Choroid plexus epithelial cell (primary cell): ENCODE data around the gene PLCB1.

Source experiments
- DNase-seq: peaks from one replicate; pipeline ENCODE4 v3.0.0-alpha.2; 2010; ENCODE audit warnings: low read depth
- H3K4me3 ChIP-seq: 2 replicates; pipeline ENCODE4 v1.5.1; 2011; ENCODE audit warnings: low read depth, mild to moderate bottlenecking, control low read depth, low read length, moderate library complexity
- CTCF ChIP-seq: conservative IDR thresholded peaks from 2 replicates; pipeline ENCODE4 v1.5.1; 2011; ENCODE audit warnings: low read depth, mild to moderate bottlenecking, control low read depth, inconsistent platforms, low read length, moderate library complexity

Gene PLCB1

GRCh38 chr20:8867038-8867740 lies 735.1 kb downstream of the PLCB1 start:
- no peak for TF ChIP-seq CTCF
- DNase-seq, result no peak
- no peak overlapping the region for H3K4me3 ChIP-seq

GRCh38 chr20:8870652-8871051 lies 738.6 kb downstream of the PLCB1 start:
- H3K4me3 ChIP-seq, result no peak overlapping the region
- no peak for DNase-seq
- TF ChIP-seq CTCF, result no peak

GRCh38 chr20:8874437-8874836 lies 742.4 kb downstream of the PLCB1 start:
- no peak for TF ChIP-seq CTCF
- no peak for DNase-seq
- H3K4me3 ChIP-seq, result no peak overlapping the region

- H3K4me3 ChIP-seq, result no peak overlapping the region
- DNase-seq, result peak; percentile 17
- no peak for TF ChIP-seq CTCF
These were observed 743.5 kb downstream of the PLCB1 start for GRCh38 chr20:8875586-8875985.

GRCh38 chr20:8876366-8876765 lies 744.3 kb downstream of the PLCB1 start:
- TF ChIP-seq CTCF, result no peak
- H3K4me3 ChIP-seq, result no peak overlapping the region
- no peak for DNase-seq

- H3K4me3 ChIP-seq, result no peak overlapping the region
- DNase-seq, result no peak
- TF ChIP-seq CTCF, result no peak
These were observed 745.2 kb downstream of the PLCB1 start for GRCh38 chr20:8877294-8877693.

GRCh38 chr20:8879669-8880068 lies 747.6 kb downstream of the PLCB1 start:
- no peak for TF ChIP-seq CTCF

More at GRCh38 chr20:8879669-8880068, 747.6 kb downstream of the PLCB1 start:
- H3K4me3 ChIP-seq, result no peak overlapping the region
- no peak for DNase-seq
